Measurements from ENCODE around the gene CD6. TPM values are rescaled to one million over a fixed set of nuclear protein-coding genes. Genes with fewer than 3 reads are reported as not detected.

Gene CD6
- total and polyA plus RNA-seq, 7 donors: under 0.01 to 14.1 (median 0.98) TPM; not detected in 1

DNA sequence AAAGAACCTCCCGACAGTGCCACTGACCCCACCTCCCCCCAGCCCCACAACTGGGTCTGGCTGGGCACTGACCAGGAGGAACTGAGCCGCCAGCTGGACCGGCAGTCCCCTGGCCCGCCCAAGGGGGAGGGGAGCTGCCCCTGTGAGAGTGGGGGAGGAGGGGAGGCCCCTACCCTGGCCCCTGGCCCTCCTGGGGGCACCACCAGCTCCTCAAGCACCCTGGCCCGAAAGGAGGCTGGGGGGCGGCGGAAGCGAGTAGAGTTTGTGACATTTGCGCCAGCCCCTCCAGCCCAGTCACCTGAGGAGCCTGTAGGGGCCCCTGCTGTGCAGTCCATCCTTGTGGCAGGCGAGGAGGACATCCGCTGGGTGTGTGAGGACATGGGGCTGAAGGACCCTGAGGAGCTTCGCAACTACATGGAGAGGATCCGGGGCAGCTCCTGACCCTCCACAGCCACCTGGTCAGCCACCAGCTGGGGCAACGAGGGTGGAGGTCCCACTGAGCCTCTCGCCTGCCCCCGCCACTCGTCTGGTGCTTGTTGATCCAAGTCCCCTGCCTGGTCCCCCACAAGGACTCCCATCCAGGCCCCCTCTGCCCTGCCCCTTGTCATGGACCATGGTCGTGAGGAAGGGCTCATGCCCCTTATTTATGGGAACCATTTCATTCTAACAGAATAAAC, 34.9 kb upstream of the CD6 start:
- no peak overlapping the region for H3K4me3 ChIP-seq
- no peak for TF ChIP-seq POLR2AphosphoS5 (IDR thresholded peaks at IDR 0.05)
- no peak for TF ChIP-seq POLR2A (IDR thresholded peaks at IDR 0.05)
- no peak for TF ChIP-seq EP300 (IDR thresholded peaks at IDR 0.05)
- TF ChIP-seq, protein P1, sequence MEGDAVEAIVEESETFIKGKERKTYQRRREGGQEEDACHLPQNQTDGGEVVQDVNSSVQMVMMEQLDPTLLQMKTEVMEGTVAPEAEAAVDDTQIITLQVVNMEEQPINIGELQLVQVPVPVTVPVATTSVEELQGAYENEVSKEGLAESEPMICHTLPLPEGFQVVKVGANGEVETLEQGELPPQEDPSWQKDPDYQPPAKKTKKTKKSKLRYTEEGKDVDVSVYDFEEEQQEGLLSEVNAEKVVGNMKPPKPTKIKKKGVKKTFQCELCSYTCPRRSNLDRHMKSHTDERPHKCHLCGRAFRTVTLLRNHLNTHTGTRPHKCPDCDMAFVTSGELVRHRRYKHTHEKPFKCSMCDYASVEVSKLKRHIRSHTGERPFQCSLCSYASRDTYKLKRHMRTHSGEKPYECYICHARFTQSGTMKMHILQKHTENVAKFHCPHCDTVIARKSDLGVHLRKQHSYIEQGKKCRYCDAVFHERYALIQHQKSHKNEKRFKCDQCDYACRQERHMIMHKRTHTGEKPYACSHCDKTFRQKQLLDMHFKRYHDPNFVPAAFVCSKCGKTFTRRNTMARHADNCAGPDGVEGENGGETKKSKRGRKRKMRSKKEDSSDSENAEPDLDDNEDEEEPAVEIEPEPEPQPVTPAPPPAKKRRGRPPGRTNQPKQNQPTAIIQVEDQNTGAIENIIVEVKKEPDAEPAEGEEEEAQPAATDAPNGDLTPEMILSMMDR (IDR thresholded peaks at IDR 0.05): no peak
- intact Hi-C loops (cut with DNase I): no loop called here
- H3K36me3 ChIP-seq: peaks cover 9 to 36% (median 11%) of the 10 kb centered on the region in 4 donors
- WGBS, 2 donors: 88 to 94% methylated on average over 18 of the region's 18 CpGs
- peak overlapping the region in 1 of 4 donors; percentile 14 for H3K27ac ChIP-seq
- H3K4me1 ChIP-seq: peaks cover 0 to 7% (median 4%) of the 10 kb centered on the region in 4 donors
- H3K9me3 ChIP-seq: no peaks in the 10 kb centered on the region
- no peaks in the 10 kb centered on the region for H3K27me3 ChIP-seq
- no peak for DNase-seq

DNA sequence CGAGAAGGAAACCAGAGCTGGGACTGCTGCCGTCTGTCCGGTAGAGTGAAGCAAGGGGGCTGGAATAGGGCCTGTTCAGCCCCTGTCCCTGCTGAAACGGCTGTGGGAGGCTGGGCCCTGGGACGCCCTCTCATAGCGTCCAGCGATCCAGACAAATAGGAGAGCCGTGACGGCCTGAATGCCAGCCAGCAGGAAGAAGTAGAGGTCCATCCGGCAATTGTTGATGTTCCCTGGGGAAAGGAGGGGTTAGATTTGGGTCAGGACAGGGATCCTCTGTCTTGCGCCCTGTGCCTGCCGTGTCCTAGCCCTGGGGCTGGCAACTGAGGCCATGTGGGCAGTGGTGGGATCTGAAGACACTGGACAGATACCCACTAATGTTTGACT, 34.3 kb upstream of the CD6 start:
- no peak for DNase-seq
- 83% methylated on average over 12 of the region's 12 CpGs for WGBS, 2 donors
- Histone ChIP-seq H3K36me3 (peaks cover 11 to 42% (median 14%) of the 10 kb centered on the region in 4 donors), H3K9me3 (no peaks in the 10 kb centered on the region), H3K27me3 (no peaks in the 10 kb centered on the region), H3K4me3 (no peak overlapping the region), H3K4me1 (peaks cover 0 to 7% (median 4%) of the 10 kb centered on the region in 4 donors), H3K27ac (peak overlapping the region in 1 of 4 donors; percentile 14)
- TF ChIP-seq POLR2A (IDR thresholded peaks at IDR 0.05): no peak
- no peak for TF ChIP-seq POLR2AphosphoS5 (IDR thresholded peaks at IDR 0.05)
- TF ChIP-seq EP300 (IDR thresholded peaks at IDR 0.05): no peak
- TF ChIP-seq, protein P1 (IDR thresholded peaks at IDR 0.05): no peak
- intact Hi-C loops (cut with DNase I): no loop called here

DNA sequence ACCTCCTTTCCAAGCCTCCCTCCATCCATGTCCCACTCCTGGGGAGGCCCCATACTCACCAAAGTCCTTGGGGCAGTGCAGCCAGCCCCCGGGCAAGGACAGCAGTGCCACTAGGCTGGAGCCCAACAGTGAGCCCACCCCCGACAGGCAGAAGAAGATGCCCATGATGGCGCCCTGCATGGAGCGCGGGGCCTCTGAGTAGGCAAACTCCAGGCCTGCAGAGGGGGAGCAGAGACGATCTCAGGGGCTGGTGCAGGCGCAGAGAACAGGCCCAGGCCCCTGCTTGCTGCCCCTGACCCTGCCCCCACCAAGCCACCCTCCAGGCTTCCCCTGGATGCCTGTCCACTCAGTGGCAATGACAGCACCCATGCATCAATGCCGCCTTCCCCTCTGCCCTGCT, 33.7 kb upstream of the CD6 start:
- intact Hi-C loops (cut with DNase I): no loop called here
- DNase-seq: no peak
- no peak overlapping the region for H3K27ac ChIP-seq
- peaks cover 11 to 48% (median 18%) of the 10 kb centered on the region in 4 donors for H3K36me3 ChIP-seq
- WGBS, 2 donors: 93 to 94% methylated on average over 8 of the region's 8 CpGs
- TF ChIP-seq EP300 (IDR thresholded peaks at IDR 0.05): no peak
- TF ChIP-seq POLR2A (IDR thresholded peaks at IDR 0.05): no peak
- TF ChIP-seq, protein P1 (IDR thresholded peaks at IDR 0.05): no peak
- TF ChIP-seq POLR2AphosphoS5 (IDR thresholded peaks at IDR 0.05): no peak
- H3K9me3 ChIP-seq: no peaks in the 10 kb centered on the region
- H3K4me1 ChIP-seq: peaks cover 0 to 7% (median 4%) of the 10 kb centered on the region in 4 donors
- no peaks in the 10 kb centered on the region for H3K27me3 ChIP-seq
- H3K4me3 ChIP-seq: no peak overlapping the region

DNA sequence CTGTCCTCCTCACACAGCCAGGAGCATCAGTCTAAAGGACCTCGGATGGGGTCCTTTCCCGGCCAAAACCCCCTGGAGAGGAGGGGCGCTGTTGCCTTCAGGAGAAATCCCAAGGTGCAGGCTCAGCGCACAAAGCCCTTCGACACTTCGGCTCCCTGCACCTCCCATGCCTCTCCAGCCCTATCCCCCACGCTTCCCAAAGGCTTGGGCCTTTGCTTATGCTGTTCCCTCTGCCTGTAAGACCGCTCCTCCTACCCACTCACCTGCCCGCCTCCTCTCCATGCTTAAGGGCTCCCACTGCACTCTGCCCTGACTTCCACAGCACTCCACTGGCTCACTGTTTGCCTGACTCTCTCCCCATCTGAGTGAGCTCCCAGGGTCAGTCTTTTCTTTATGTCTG, 33.0 kb upstream of the CD6 start:
- Histone ChIP-seq H3K36me3 (peaks cover 11 to 54% (median 21%) of the 10 kb centered on the region in 4 donors), H3K4me1 (peaks cover 0 to 7% (median 4%) of the 10 kb centered on the region in 4 donors), H3K4me3 (no peak overlapping the region), H3K9me3 (no peaks in the 10 kb centered on the region), H3K27me3 (no peaks in the 10 kb centered on the region), H3K27ac (no peak overlapping the region)
- WGBS, 2 donors: 90 to 91% methylated on average over 9 of the region's 9 CpGs
- intact Hi-C loops (cut with DNase I): no loop called here
- DNase-seq: no peak
- TF ChIP-seq EP300 (IDR thresholded peaks at IDR 0.05) (no peak), POLR2A (IDR thresholded peaks at IDR 0.05) (no peak), POLR2AphosphoS5 (IDR thresholded peaks at IDR 0.05) (no peak)
- TF ChIP-seq, protein P1 (IDR thresholded peaks at IDR 0.05): no peak
